NCI-H69 (cell line): Measurements from ENCODE around the gene IAH1.
"Not testable (repeated sequence)": the region's sequence is repeated elsewhere in the genome, so short reads cannot be mapped to it uniquely, and the experiment has no call there.

Experiments used
- DNase-seq: peaks from one replicate; lab custom pipeline; 2025; lab: John Stamatoyannopoulos, UW

The IAH1 gene

DNA sequence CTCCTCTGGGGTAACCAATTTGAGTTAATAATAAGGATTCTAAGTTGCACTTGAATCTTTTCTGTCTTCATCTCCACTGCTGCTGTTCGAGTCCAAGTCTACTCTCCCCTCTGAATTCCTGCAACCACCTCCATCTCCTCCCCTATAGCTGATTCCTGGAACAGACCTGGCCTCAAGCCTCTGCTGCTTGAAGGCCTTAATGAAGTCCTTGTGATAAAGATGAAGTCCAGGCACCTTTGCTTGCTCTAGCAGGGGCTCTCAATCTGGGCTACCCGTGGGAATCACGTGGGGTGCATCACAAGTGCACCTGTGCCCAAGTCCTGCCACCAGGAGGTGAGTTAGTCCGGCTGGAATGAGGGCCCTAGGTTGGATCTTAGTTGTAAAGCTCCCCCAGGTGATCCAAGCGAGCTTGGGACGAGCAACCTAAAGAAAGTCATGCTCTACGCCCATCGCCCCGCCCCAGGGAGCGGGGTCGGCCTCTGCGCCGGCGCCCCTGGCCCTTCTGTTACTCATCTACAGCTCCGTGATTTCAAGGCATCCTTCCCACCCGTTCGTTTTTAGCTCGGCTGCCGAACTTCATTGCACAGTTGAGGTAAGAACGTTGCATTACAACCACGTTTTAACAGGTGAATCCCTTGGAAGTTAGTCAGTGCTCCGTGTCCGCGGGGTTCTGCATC lies 905 bp upstream of the IAH1 start:
- DNase-seq = peak; percentile 10

DNA sequence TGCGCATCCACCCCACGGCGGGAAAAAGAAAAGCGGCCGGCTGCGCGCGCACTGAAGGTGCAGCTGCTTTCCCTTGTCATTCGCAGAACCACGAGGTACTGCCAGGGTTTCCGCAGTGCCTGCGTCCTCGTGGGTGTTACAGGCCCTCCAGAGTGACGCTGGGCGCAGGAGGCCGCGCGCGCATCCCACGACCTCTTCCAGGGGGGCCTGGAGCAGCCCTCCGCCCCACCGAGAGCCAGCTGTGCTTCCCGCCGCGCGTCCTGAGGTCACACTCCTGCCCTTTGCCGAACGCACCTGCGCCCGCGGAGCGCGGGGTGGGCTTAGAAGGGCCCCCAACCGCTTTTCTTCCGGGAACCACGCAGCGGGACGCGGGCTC lies 378 bp upstream of the IAH1 start:
- no peak for DNase-seq

DNA sequence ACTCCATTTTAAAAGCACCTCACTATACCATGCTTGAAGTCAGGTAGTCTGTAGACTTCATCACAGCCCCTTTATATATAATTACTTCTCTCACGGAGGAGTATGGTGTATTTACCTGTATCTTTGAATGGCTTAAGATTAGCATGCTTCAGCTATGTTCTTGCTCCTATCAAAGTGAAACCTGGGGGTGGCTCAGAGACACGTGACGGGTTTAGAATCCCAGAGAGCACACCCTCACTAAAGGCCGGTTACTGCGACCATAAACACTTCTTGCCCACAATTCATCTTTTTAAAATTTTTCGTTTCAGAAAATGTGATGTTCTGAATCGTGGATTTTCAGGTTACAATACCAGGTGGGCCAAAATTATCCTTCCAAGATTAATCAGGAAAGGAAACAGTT lies 3.6 kb downstream of the IAH1 start:
- no peak for DNase-seq

DNA sequence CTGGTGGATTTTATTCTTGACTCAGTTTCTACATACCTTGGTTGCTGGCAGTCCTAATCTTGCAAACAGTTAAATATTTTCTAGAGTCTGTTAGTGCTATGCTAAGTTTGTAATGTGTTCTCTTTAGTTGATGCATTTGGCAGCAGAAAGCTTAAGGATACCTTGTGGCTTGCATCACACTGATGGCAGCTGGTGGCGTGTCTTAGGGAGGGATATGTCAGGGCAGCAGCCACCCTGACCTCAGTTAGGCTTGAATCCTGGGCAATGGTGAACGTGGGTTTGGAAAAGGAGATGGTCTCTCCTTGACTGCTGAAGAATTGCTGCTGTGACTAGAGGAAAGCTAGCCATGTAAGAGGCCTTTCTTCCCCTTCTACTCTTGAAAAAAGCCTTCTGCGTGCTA lies 4.2 kb downstream of the IAH1 start:
- DNase-seq = no peak

DNA sequence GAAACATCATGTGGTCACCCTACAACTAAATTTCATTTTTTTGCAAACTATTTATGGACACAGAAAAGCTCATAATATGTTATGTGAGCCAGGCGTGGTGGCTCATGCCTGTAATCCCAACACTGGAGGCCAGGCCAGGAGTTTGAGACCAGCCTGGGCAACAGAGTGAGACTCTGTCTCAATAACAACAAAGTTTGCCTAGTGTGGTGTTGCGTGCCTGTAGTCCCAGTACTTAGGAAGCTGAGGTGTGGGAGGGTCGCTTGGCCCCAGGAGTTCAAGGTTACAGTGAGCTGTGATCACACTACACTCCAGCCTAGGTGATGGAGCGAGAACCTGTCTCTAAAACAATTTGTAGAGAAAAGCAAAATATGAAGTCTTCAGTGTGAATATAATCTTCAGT lies 5.8 kb downstream of the IAH1 start:
- no peak for DNase-seq

DNA sequence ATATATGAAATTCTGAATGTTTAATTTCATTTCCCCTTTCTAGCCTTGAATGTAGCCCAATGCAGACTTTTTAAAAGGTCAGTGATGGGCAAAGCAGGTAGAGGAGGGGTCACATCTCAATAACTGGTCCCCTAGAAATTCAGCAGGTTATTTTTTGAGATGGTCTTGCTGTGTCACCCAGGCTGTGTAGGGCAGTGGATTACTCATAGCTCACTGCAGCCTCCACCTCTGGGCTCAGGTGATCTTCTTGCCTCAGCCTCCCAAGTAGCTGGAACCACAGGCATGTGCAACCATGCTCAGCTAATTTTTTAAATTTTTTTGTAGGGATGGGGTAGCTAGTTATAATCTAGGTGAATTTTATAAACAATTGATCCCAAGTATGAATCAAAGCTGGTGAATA lies 8.8 kb downstream of the IAH1 start:
- no peak for DNase-seq

DNA sequence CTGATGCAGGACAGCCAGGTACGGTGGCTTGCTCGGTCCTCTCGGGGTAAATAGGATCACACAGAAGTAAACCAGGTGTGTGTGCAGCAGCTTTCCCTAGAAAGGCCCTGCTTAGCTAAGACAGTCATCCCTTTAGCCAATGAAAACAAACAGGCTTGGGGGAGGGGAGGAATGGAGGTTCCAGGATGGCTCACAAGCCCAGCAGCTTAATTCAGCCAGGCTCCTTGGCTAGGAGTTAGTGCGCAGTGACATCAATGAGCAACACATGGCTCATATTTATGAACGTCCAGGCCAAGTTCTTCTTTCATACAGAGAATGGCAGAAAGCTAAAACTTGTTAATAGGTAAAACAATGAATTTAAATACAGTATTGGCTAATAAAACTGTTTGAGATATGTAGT lies 10.2 kb downstream of the IAH1 start:
- no peak for DNase-seq

DNA sequence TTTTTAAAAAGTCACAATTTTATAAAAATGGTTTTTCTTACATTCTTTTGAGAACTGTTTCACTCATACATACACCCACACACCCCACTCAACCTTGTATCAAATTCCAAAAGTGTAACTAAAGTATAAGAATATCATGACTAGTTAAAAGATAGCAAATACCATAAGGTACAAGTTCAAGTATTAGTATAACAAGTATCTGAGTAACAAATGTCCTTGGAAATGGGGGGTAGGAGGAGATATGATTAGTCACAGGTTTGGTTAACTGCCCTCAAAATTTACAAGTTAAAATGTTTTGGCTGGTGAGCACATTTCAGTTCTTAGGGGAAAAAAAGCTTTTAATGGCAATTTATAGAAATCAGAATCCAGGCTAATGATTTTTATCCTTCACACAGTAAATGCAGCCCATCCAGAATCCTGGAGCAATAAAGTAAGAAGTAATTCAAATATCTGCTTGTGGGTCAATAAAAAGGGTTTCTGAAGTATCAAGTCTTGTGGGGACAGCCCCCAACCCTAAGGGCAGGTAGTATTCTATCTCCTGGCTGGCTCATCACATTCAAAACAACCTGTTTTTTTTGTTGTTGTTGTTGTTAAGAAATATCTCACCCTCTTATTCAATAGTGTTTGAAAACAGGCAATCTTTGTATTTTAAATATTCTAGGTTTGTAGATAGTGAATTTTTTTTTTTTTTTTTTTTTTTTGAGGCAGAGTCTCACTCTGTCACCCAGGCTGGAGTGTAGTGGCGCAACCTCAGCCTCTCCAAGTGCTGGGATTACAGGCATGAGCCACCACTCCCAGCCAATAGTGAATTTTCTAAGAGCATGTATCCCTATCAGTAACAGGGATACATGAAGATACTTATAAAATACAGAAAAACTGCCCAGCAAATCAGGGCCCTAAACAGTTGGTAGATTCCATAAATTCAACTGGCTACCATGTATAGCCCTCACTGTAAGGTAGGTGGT lies 14.5 kb downstream of the IAH1 start:
- no peak for DNase-seq

DNA sequence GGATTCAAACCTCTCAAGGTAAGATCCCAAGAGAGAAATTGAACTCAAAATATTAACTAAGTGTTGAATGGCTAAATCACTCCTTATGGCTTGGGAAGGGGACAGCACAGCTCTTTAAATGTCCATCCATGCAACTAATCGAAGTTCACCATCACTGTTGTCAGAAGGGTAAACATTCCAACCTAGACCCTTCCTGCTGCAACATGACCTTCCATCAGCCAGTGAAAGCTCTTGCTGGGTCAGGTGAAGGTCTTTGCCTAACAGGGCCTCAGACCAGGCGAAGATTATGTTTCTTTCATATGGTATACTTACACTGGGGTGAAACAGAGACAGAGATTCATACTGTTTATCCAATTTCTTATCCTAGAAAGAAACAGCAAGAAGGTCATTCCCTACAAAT lies 16.4 kb downstream of the IAH1 start:
- DNase-seq = no peak

DNA sequence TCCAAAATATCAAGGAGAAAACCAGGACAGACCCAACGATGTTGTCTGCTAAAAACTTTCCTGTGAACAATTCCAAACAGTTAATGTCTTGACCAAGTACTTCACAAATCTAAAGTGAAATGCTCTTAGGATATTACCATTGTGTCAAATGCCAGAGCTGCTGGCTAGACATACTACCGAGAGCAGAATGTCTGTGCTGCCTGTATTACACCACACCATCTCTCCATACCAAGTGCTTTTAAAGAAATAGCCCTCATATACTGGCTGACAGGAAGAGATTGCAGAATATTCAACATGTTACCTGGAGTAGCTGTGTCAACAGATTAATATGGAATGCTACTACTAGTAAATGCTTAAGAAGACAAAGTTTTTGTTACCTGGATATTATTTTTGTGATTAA lies 18.6 kb downstream of the IAH1 start:
- no peak for DNase-seq

DNA sequence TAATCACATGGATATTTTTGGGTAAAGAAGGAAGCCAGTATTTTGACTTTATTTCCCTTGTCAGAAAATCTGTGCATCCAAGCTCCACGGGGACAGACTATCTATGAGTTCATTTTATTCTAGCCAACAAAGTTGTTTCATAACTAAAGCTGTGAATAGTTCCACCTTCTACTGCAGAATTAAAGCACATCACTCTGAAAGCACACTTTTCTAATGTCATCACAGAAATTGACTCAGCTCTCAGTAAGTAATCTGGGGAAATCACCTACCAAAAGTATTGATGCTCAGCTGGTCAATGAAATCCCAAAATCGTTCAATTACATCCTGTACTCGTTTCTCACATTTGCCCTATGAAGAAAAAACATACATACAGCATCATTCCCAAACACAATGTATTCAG lies 19.1 kb downstream of the IAH1 start:
- no peak for DNase-seq

DNA sequence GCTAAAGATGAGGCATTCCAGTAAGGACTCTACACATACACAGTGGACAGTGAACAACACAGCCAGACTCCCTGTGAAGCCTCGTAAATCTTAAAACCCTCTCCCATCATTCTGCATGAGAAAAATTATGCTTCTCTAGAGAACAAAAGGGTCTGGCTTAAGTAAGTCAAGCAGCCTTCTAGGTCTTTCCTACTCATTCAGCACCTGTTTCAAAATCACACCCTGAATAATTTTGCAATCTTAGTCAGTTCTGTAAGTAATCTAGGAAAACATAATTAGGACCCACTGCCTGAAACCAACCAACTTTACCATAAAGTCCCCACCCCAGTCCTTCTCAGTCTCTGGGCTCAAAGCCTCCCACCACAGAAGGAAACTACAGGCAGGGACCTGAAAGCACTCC lies 19.7 kb downstream of the IAH1 start:
- DNase-seq = no peak

DNA sequence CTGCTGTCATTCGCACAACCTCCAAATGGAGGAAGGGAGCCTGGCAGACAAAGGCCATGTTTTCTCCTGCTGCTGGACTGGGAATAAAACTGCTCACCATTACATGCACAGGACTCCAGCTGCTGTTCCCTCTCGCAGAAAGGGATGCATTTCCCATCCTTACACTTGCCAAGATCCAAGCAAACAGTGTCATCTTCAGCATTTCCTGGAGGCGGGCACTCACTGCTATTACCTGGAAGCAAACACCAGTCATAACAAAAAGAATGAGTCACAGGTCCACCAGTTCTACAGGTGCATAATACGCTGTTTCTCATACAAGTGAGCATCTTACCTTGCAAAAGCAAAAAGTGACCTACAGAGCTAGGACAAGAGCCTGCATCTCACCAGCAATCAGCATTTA lies 22.7 kb downstream of the IAH1 start:
- peak; percentile 33 for DNase-seq

DNA sequence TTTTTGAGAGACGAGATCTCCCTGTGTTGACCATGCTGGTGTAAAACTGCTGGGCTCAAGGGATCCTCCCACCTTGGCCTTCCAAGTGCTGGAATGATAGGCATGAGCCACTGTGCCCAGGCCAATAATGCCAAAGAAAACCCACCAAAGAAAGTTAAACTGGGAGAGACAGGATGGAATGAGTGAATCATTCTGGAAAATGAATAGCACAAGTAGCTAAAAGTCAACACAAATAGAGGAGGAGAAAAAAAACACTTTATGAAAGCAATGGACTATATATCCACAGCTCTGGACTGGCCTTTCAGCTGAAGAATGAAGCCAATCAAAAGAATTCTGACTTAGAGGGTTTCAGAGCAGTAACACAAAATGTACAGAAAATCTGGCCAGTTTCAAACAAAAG lies 23.9 kb downstream of the IAH1 start:
- DNase-seq = no peak

DNA sequence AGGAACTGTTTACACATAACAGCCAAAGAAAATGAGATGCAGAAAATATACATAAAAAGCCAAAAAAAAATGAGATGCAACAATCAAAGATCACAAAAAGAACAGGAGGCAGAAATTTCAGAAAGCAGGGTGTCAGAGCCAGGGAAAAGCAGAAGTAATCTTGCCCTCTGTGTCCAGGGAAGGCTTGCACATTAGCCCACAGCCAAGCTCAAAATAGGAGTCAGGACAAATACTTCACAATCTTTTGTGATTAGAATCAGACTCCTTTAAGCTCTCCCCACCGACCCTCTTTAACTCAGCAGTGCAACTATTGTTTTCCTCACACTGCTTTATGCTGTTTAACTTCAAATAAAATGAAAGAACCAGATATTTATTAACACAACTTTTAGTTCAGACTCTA lies 34.6 kb downstream of the IAH1 start:
- DNase-seq = no peak

DNA sequence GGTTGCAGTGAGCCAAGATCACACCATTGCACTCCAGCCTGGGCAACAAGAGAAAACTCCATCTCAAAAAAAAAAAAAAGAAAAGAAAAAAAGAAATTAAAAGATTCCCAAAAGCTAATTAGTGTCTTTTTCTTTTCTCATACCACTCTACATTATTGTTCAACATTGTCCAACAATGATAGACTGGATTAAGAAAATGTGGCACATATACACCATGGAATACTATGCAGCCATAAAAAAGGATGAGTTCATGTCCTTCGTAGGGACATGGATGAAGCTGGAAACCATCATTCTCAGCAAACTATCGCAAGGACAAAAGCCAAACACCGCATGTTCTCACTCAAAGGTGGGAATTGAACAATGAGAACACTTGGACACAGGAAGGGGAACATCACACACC lies 39.6 kb downstream of the IAH1 start:
- not testable (repeated sequence) for DNase-seq

DNA sequence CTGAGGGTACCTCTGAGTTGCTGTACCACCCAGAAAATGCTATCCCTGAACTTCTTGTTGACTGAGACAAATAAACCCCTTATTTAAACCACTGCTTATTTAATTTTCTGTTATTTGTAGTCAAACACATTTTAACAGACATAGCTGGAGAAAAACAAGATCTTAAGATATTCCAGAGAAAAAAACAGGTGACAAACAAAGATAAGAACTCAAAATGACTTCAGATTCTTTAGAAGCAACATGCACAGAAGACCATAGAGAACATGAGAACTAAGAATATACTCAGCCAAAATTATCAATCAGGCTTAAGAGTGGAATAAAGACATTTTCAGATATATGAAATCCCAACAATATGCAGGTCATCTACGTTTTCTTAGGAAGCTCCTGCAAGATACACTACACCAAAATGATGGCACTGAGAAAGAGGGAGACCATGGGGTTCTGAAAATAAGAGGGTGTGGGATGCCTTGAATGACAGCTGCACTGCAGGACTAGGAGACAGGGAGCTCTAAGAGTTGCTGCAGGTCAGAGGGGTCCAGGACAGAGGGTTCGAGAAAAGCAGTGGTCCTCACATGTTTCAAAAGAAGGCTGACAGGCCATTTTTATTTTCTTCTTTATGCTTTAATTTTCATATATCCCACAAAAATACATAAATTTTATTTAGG lies 42.9 kb downstream of the IAH1 start:
- no peak for DNase-seq

DNA sequence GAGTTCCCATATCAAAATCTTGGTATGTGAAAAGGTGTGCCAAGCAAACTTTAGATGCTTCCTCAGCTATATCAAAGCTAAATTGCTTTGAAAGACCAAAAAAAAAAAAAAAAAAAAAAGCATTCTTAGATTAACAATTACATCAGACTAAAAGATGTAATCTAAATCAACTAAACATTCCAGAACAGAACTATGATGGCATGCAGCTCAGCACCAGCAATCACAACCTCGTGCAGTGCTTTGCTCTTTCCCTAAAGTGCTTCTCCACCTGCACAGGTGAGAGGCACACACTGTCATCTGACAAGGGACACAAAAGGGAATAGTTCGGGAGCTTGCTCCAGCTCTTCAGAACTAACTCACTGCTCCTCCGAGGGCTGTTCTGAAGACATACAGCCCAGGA lies 43.8 kb downstream of the IAH1 start:
- no peak for DNase-seq

DNA sequence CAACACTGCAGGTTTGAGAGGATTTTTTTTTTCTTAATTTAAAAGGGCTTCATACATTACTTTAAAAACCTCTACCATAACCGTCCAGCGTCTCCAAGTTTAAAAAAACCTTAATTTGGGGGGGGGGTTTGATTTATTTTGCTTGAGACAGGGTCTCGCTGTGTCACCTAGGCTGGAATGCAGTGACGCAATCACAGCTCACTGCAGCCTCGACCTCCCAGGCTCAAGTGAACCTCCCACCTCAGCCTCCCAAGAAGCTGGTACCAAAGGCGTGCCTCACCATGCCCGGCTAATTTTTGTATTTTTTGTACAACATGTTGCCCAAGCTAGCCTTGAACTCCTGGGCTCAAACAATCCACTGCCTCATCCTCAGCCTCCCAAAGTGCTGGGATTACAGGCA lies 44.4 kb downstream of the IAH1 start:
- DNase-seq = no peak

DNA sequence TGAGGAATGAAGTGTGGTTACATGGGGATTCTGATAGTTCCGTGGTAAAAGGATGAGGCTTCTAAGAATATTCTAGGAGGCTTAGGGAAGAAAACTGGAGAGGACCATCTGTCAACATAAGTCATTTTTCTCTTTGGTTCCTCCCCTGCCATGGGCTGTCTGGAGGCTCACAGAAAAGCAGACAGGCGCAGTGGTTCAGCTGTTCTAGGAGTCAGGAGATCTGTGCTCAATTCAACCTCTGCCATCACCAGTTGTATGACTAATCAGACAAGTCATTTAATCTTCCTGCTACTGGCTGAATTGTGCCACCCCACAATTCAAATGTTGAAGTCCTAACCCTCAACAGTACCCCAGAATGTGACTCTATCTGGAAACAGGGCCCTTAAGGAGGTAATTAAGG lies 44.9 kb downstream of the IAH1 start:
- no peak for DNase-seq

DNA sequence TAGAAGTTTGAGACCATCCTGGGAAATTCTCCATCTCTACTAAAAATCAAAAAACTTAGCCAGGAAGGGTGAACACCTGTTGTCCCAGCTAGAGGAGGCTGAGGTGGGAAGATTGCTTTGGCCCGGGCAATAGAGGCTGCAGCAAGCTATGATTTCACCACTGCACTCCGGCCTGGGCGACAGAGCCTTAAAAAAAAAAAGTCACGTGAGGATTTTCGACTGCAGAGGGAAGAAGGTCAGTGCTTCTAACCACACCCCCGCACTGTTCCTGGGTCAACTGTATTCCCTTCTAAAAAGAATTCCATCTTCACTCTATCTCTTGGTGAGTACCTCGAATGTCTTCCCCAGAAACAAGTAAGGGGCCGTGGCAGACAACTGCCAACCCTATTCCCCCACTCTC lies 49.9 kb downstream of the IAH1 start:
- no peak for DNase-seq

DNA sequence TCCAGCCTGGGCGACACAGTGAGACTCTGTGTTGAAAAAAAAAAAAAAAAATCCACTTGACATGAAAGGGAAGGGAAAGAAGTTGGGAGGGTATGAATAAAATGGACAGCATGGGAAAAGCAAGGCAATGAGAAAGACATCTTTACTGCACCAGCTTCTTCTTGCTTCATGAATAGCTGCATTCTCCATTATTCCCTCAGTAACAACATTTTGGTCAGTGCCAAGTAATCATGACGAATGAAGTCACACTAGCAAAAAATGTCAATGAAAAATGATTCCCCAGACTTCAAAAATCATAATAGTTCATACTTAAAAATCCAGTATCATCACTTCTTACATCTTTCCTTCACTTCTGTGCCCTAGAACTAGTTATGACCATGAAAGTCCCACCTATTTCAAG lies 50.9 kb downstream of the IAH1 start:
- no peak for DNase-seq
